Muscle of leg (tissue), 11 donors: ENCODE measurements around the gene MSI2. TPM values are rescaled to one million over a fixed set of nuclear protein-coding genes. Genes with fewer than 3 reads are reported as not detected.

Source experiments
- DNase-seq: peaks from one replicate; pipeline ENCODE4 v3.0.0; 2013
- H3K27ac ChIP-seq: one replicate; pipeline ENCODE4 v1.5.1; 2013; ENCODE audit warnings: mild to moderate bottlenecking, low read length, control low read depth
- H3K27me3 ChIP-seq: one replicate; pipeline ENCODE4 v1.6.1; 2013; ENCODE audit warnings: low read length; ENCODE audit not compliant: control insufficient read depth, insufficient read depth
- H3K36me3 ChIP-seq: one replicate; pipeline ENCODE4 v1.6.1; 2013; ENCODE audit warnings: low read length; ENCODE audit not compliant: control insufficient read depth, insufficient read depth
- H3K4me1 ChIP-seq: one replicate; pipeline ENCODE4 v1.6.1; 2013; ENCODE audit warnings: low read length; ENCODE audit not compliant: control insufficient read depth, insufficient read depth
- H3K4me3 ChIP-seq: one replicate; pipeline ENCODE4 v1.5.1; 2013; ENCODE audit warnings: low read length, control low read depth
- H3K9me3 ChIP-seq: replicated peaks from 2 replicates; pipeline ENCODE4 v1.6.1; 2013; ENCODE audit warnings: low read depth, low read length; ENCODE audit not compliant: control insufficient read depth
- WGBS: methylation state at CpG from one replicate; pipeline ENCODE4 v1.1.5; 2013; ENCODE audit warnings: missing lambda C conversion rate; ENCODE audit not compliant: insufficient coverage; 5-methylcytosine and 5-hydroxymethylcytosine counted together
- polyA plus RNA-seq, 8 donors: library from polyadenylated mRNA; unstranded; fragments of 120-200 nt; gene quantifications; one replicate each; pipeline versions ENCODE4 v1.2.1 to v1.2.3, GENCODE V29; 2013; ENCODE audit warnings: inconsistent platforms in 1 of 8, low replicate concordance in 1 of 8; ENCODE audit not compliant: insufficient read length in 8 of 8, insufficient read depth in 1 of 8
- total RNA-seq: library from RNA; stranded (reverse); fragments of 120-200 nt; gene quantifications from one replicate; pipeline ENCODE4 v1.2.4, GENCODE V29; 2013

The MSI2 gene
- total and polyA plus RNA-seq, 9 donors = 21.5 to 32.0 (median 27.4) TPM

- no peaks in the 10 kb centered on the region for H3K9me3 ChIP-seq
- peak; percentile 65 for DNase-seq
- H3K4me3 ChIP-seq = no peak overlapping the region
- H3K36me3 ChIP-seq = peaks cover 4% of the 10 kb centered on the region
- no peaks in the 10 kb centered on the region for H3K4me1 ChIP-seq
- 58% methylated on average over 4 of the region's 6 CpGs for WGBS
- no peaks in the 10 kb centered on the region for H3K27me3 ChIP-seq
- no peak overlapping the region for H3K27ac ChIP-seq
Measured at GRCh38 chr17:57350266-57350665, 93.9 kb downstream of the MSI2 start.

GRCh38 chr17:57352665-57353175 lies 96.4 kb downstream of the MSI2 start:
- H3K9me3 ChIP-seq = no peaks in the 10 kb centered on the region
- no peak overlapping the region for H3K4me3 ChIP-seq
- no peak overlapping the region for H3K27ac ChIP-seq
- H3K36me3 ChIP-seq = peaks cover 4% of the 10 kb centered on the region
- no peaks in the 10 kb centered on the region for H3K27me3 ChIP-seq
- H3K4me1 ChIP-seq = peaks cover 9% of the 10 kb centered on the region
- DNase-seq = no peak
- no CpG with 5 or more reads among the region's 5 CpGs for WGBS

GRCh38 chr17:57354673-57355072 lies 98.3 kb downstream of the MSI2 start:
- no peak for DNase-seq
- Histone ChIP-seq H3K4me1 (peaks cover 11% of the 10 kb centered on the region), H3K36me3 (no peaks in the 10 kb centered on the region), H3K27me3 (no peaks in the 10 kb centered on the region), H3K9me3 (no peaks in the 10 kb centered on the region), H3K27ac (no peak overlapping the region), H3K4me3 (no peak overlapping the region)
- 82% methylated on average over 2 of the region's 2 CpGs for WGBS

- no peak overlapping the region for H3K27ac ChIP-seq
- H3K36me3 ChIP-seq = no peaks in the 10 kb centered on the region
- H3K4me3 ChIP-seq = no peak overlapping the region
- H3K9me3 ChIP-seq = no peaks in the 10 kb centered on the region
- H3K27me3 ChIP-seq = no peaks in the 10 kb centered on the region
- H3K4me1 ChIP-seq = peaks cover 16% of the 10 kb centered on the region
- 89% methylated on average over 5 of the region's 6 CpGs for WGBS
- peak; percentile 21 for DNase-seq
Measured at GRCh38 chr17:57355090-57355859, 99.0 kb downstream of the MSI2 start.

GRCh38 chr17:57356153-57356718 lies 99.9 kb downstream of the MSI2 start:
- H3K27me3 ChIP-seq = no peaks in the 10 kb centered on the region
- no peak for DNase-seq
- no peak overlapping the region for H3K4me3 ChIP-seq
- no peak overlapping the region for H3K27ac ChIP-seq
- H3K36me3 ChIP-seq = no peaks in the 10 kb centered on the region
- H3K4me1 ChIP-seq = peaks cover 17% of the 10 kb centered on the region
- 100% methylated on average over 1 of the region's 6 CpGs for WGBS
- no peaks in the 10 kb centered on the region for H3K9me3 ChIP-seq

GRCh38 chr17:57356719-57357391 lies 100.5 kb downstream of the MSI2 start:
- Histone ChIP-seq H3K27me3 (no peaks in the 10 kb centered on the region), H3K4me3 (no peak overlapping the region), H3K9me3 (no peaks in the 10 kb centered on the region), H3K27ac (no peak overlapping the region), H3K36me3 (no peaks in the 10 kb centered on the region), H3K4me1 (peaks cover 17% of the 10 kb centered on the region)
- no peak for DNase-seq
- WGBS = 61% methylated on average over 8 of the region's 16 CpGs

GRCh38 chr17:57357392-57357784 lies 101.1 kb downstream of the MSI2 start:
- H3K4me3 ChIP-seq = no peak overlapping the region
- no peak overlapping the region for H3K27ac ChIP-seq
- no peak for DNase-seq
- no peaks in the 10 kb centered on the region for H3K36me3 ChIP-seq
- 76% methylated on average over 10 of the region's 11 CpGs for WGBS
- H3K9me3 ChIP-seq = no peaks in the 10 kb centered on the region
- H3K4me1 ChIP-seq = peaks cover 17% of the 10 kb centered on the region
- H3K27me3 ChIP-seq = no peaks in the 10 kb centered on the region

- H3K9me3 ChIP-seq = no peaks in the 10 kb centered on the region
- H3K4me3 ChIP-seq = no peak overlapping the region
- no peak for DNase-seq
- H3K4me1 ChIP-seq = peaks cover 17% of the 10 kb centered on the region
- H3K27me3 ChIP-seq = no peaks in the 10 kb centered on the region
- no peak overlapping the region for H3K27ac ChIP-seq
- H3K36me3 ChIP-seq = no peaks in the 10 kb centered on the region
- 49% methylated on average over 3 of the region's 3 CpGs for WGBS
Measured at GRCh38 chr17:57357830-57358430, 101.6 kb downstream of the MSI2 start.

GRCh38 chr17:57360266-57360665 lies 103.9 kb downstream of the MSI2 start:
- no peak for DNase-seq
- Histone ChIP-seq H3K4me3 (no peak overlapping the region), H3K4me1 (peaks cover 19% of the 10 kb centered on the region), H3K9me3 (no peaks in the 10 kb centered on the region), H3K27ac (no peak overlapping the region), H3K27me3 (no peaks in the 10 kb centered on the region), H3K36me3 (no peaks in the 10 kb centered on the region)
- WGBS = no CpG with 5 or more reads among the region's 2 CpGs
